ENCODE measurements around the gene SIX4.

SIX4 gene

DNA sequence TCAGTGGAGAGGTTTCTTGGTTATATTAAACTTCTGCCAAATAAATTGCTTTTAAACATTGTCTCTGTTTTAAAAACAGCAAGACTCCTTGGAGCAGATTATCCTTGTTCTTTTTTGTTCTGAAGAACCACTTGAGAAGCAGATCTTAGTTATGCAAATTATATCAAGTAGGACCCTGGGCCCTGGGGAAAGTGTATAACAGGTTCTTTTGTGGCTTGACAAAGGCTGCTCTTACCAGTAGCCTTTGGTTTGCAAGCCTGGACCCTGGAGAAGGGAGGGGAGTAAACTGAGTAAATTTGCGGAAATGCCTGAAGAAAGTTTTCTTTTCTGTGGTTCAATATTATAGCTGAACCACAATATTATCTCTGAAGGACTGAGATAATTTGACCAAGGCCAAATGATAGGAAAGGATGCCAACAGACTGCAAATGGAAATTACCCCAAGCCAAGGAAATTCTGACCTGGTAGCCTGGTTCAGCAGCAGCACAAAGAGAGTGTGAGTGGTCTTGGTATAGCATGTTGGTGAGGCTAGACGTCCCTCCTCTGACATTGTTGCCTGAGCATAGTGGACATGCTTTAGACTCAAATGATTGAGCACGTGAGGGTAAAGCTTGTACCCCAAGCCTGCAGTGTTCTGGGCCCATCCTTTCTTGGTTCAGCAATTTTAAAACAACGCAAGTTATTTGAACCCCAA is 44.4 kb downstream of the SIX4 start:
- TF ChIP-seq, protein P1, sequence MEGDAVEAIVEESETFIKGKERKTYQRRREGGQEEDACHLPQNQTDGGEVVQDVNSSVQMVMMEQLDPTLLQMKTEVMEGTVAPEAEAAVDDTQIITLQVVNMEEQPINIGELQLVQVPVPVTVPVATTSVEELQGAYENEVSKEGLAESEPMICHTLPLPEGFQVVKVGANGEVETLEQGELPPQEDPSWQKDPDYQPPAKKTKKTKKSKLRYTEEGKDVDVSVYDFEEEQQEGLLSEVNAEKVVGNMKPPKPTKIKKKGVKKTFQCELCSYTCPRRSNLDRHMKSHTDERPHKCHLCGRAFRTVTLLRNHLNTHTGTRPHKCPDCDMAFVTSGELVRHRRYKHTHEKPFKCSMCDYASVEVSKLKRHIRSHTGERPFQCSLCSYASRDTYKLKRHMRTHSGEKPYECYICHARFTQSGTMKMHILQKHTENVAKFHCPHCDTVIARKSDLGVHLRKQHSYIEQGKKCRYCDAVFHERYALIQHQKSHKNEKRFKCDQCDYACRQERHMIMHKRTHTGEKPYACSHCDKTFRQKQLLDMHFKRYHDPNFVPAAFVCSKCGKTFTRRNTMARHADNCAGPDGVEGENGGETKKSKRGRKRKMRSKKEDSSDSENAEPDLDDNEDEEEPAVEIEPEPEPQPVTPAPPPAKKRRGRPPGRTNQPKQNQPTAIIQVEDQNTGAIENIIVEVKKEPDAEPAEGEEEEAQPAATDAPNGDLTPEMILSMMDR (conservative IDR thresholded peaks at IDR 0.05; ENCODE audit: low read length), result no peak
- H3K4me3 ChIP-seq (ENCODE audit: low read length), result no peak overlapping the region
- no peak for DNase-seq (ENCODE audit: low read depth)

DNA sequence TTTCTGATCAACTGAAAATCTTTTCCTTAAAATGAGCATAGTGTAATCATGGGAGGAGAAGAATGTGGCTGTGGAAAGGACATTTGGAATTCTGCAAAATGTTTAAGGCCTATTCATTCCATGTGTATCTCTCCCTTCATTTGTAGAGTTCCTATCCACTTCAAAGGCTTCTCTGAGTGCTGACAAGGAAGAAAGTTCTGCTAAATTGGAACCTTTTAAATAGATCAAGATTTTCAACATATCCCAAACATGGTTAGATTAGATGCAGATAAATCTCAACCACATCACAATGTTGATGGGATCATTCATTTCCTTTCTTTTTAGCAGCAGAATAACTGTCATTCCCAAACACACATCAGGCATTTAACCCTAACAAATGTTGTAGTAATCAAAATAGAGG is 46.5 kb downstream of the SIX4 start:
- TF ChIP-seq, protein P1 (conservative IDR thresholded peaks at IDR 0.05; ENCODE audit: low read length), result no peak
- no peak for DNase-seq (ENCODE audit: low read depth)
- H3K4me3 ChIP-seq (ENCODE audit: low read length), result no peak overlapping the region

DNA sequence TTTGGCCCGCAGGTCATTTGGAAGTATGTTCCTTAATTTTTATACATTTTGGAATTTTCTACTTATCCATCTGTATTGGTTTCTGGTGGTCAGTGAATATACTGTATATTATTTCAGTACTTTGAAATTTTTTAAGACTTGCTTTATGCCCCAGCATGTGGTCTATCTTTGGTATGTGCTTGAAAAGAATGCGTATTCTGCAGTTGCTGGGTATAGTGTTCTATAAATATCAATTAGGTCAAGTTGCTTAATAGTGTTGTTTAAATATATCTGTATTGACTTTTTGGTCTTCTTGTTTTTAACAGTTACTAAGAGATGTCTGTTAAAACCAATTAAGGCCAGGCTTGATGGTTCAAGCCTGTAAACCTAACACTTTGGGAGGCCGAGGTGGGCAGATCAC is 53.2 kb downstream of the SIX4 start:
- TF ChIP-seq, protein P1 (conservative IDR thresholded peaks at IDR 0.05; ENCODE audit: low read length), result no peak
- H3K4me3 ChIP-seq (ENCODE audit: low read length), result no peak overlapping the region
- DNase-seq (ENCODE audit: low read depth), result no peak

DNA sequence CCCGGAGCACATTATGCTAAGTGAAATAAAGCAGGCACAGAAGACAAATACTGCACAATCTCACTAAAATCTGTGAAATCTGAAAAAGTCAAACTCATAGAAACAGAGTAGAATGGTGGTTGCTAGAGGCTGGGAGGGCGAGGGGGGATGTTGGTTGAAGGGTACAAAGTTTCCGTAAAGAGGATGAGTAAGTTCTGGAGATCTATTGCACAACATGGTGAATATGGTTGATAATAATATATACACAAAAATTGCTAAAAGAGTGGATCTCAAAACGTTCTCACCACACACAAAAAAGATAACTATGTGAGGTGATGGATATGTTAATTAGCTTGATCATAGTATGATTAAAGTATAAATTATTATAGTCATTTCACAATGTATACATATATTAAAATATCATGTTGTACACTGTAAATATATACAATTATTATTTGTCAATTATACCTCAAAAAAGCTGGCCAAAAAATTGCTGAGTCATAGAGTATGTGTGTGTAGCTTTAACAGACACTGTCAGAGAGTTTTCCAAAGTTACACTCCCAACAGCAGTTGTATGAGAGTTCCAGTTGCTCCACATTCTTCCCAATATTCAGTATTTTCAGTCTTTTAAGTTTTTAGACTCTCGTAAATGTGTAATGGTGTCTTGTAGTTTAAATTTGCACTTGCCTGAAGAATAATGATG is 55.6 kb downstream of the SIX4 start:
- TF ChIP-seq, protein P1 (conservative IDR thresholded peaks at IDR 0.05; ENCODE audit: low read length), result no peak
- no peak overlapping the region for H3K4me3 ChIP-seq (ENCODE audit: low read length)
- no peak for DNase-seq (ENCODE audit: low read depth)

DNA sequence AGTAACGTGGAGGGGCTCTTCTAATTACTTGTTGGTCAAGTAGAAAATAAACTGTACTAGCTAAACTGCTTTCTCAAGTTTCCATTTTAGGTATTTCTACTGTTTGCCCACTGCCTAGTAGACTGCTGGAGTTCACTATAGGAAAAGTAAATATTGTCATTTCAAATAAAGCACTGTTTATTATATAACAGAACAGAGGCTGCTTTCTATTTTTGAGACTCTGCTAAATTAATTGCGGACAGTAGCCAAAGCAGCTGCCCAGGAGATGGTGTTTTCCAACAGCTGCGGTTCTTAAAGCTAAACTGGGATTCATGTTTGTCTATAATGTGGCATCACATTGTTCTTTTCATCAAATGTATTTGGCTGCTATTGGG is 59.0 kb downstream of the SIX4 start:
- DNase-seq (ENCODE audit: low read depth), result no peak
- TF ChIP-seq, protein P1 (conservative IDR thresholded peaks at IDR 0.05; ENCODE audit: low read length), result no peak
- no peak overlapping the region for H3K4me3 ChIP-seq (ENCODE audit: low read length)

DNA sequence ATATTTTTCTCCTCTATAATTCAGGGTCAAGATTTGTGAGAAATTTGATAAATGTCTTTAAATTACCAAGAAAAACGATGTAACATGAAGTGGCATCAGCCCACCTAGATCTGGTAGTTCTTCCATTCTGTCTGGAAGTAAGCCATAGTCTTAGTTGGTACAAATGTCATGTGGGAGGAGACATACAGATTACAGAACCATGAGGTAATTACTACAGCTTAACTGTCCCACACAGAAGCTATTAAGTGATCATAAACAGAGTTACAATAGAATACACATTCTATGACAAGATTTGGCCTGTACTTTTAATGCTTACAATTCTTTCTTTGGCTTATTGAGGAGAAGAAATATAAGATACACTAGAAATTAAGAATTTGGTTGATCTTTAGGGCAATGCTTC is 61.2 kb downstream of the SIX4 start:
- TF ChIP-seq, protein P1 (conservative IDR thresholded peaks at IDR 0.05; ENCODE audit: low read length), result no peak
- DNase-seq (ENCODE audit: low read depth), result no peak
- H3K4me3 ChIP-seq (ENCODE audit: low read length), result no peak overlapping the region

DNA sequence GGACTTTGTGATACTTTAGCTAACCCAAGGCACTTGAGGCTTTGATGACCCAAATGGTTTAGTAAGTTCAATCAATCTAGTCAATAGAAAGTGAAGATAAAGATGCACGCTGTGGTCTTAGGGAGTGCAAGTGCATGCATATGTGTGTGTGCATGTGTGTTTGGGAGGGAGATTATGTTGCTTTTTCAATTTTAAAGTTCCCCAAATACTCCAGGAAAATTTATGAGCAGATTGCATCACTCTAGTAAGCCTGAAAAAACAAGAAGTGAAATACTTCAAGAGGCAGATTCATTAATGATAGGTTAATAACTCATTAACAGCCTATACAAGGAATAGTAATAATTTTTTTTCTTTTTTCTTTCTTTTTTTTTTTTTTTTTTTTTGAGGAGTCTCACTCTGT is 62.4 kb downstream of the SIX4 start:
- H3K4me3 ChIP-seq (ENCODE audit: low read length), result no peak overlapping the region
- TF ChIP-seq, protein P1 (conservative IDR thresholded peaks at IDR 0.05; ENCODE audit: low read length), result no peak
- no peak for DNase-seq (ENCODE audit: low read depth)
